Hepatocyte (in vitro differentiated cells): ENCODE data around the gene INO80C. TPM values are rescaled to one million over a fixed set of nuclear protein-coding genes. Genes with fewer than 3 reads are reported as not detected.

ENCODE experiments used
- polyA plus RNA-seq: library from polyadenylated mRNA; unstranded; fragments of >200 nt; fragmentation: Nextera tagmentation; extraction: Ambion mirVana; gene quantifications from 2 replicates; pipeline ENCODE4 v1.2.1, GENCODE V29; 2016
- small RNA-seq: library from RNA; depleted of rRNA; stranded (forward); fragments of <200 nt; gene quantifications from one replicate; pipeline ENCODE3, GENCODE V24; 2014
- total RNA-seq: library from RNA; depleted of rRNA; stranded (reverse); fragments of >200 nt; gene quantifications from 2 replicates; pipeline ENCODE4 v1.2.3, GENCODE V29; 2014

Gene INO80C
- total and polyA plus RNA-seq, 2 experiments from 2014 or later, result 16.5 to 25.1 TPM

Small RNA genes lying within 50 kb of the gene (small RNA-seq; reads per million reads assigned to genes)
- not detected for gene AC007998.5

Other genes starting within 250 kb of the INO80C start
- 10.6 and 21.5 TPM in 2 replicates for gene ZSCAN30, start 207.7 kb downstream of the INO80C start, total RNA-seq
- gene ZSCAN30, start 207.7 kb downstream of the INO80C start, polyA plus RNA-seq, result 8.7 and 9.3 TPM in 2 replicates
- 44.3 and 44.9 TPM in 2 replicates for gene ZNF24, start 153.5 kb downstream of the INO80C start, total RNA-seq
- 29.0 and 34.8 TPM in 2 replicates for gene ZNF24, start 153.5 kb downstream of the INO80C start, polyA plus RNA-seq
- gene ZNF396, start 120.6 kb downstream of the INO80C start, total RNA-seq, result 1.8 and 2.0 TPM in 2 replicates
- gene ZNF396, start 120.6 kb downstream of the INO80C start, polyA plus RNA-seq, result 1.6 and 3.4 TPM in 2 replicates
- 222 and 231 TPM in 2 replicates for gene GALNT1, start 83.8 kb upstream of the INO80C start, total RNA-seq
- 240 and 271 TPM in 2 replicates for gene GALNT1, start 83.8 kb upstream of the INO80C start, polyA plus RNA-seq